Right ventricle myocardium superior (tissue), 1 donor: ENCODE results near the gene CDS2. TPM values are rescaled to one million over a fixed set of nuclear protein-coding genes. Genes with fewer than 3 reads are reported as not detected.
"Not testable (repeated sequence)": the region's sequence is repeated elsewhere in the genome, so short reads cannot be mapped to it uniquely, and the experiment has no call there.

Experiments
- ATAC-seq: fragments of 200-7000 bp; cut with Tn5 transposase; one replicate; pipeline ENCODE4 v1.9.1; 2020; ENCODE audit warnings: mild to moderate bottlenecking; ENCODE audit not compliant: poor library complexity
- DNase-seq: peaks from one replicate; pipeline ENCODE4 v3.0.0-alpha.2; 2020
- intact Hi-C: fragments of 100-400 bp; cut with DNase I; formaldehyde crosslinking; loops from one replicate; pipeline ENCODE4 v1.11.2; 2022
- long read RNA-seq: library from polyadenylated mRNA; unstranded; transcript quantifications from one replicate; pipeline ENCODE4 v2.0.0, GENCODE V29; 2021
- total RNA-seq: library from RNA; stranded (reverse); fragmentation: NEBNext Ultra II Directional; extraction: Animal tissue kit (Norgen Biotek cat#: 25700); gene quantifications from one replicate; pipeline ENCODE4 v1.2.1, GENCODE V29; 2021
- donor health status: DM: no; HTN: yes; CAD: no; lungs with severe emphysema.

CDS2 gene
- total RNA-seq: 61.9 TPM
- long read RNA-seq, full-length matches to known transcripts: 117 of 132 reads
- long read RNA-seq, partial matches to known transcripts: 0 of 132 reads
- long read RNA-seq, other reads (novel, unspliced or antisense): 15 of 132 reads

GRCh38 chr20:5126512-5127203, at the start of gene CDS2:
TSS of gene CDS2 (plus strand) at chr20:5127008. CDS start at chr20:5127093, 85 bp downstream.
- intact Hi-C loops: loop anchor here (1.0 kb wide), 1 partner anchor 66 kb away; no protein-coding TSS in a partner anchor
- ATAC-seq (peak; percentile 96), DNase-seq (peak; percentile 100)

GRCh38 chr20:5077761-5078387, 48.9 kb upstream of the CDS2 start:
- intact Hi-C loops: no loop called here
- DNase-seq: no peak
- ATAC-seq: no peak

GRCh38 chr20:5078399-5078958, 48.3 kb upstream of the CDS2 start:
- ATAC-seq (peak; percentile 83), DNase-seq (peak; percentile 77)
- intact Hi-C loops: no loop called here

- intact Hi-C loops: no loop called here
- peak; percentile 79 for ATAC-seq
- peak; percentile 87 for DNase-seq
Observed at GRCh38 chr20:5080384-5080877, 46.4 kb upstream of the CDS2 start.

GRCh38 chr20:5085380-5085779, 41.4 kb upstream of the CDS2 start:
- ATAC-seq (peak; percentile 36), DNase-seq (peak; percentile 64)
- intact Hi-C loops: no loop called here

GRCh38 chr20:5088688-5089087, 38.1 kb upstream of the CDS2 start:
- intact Hi-C loops: no loop called here
- DNase-seq (no peak), ATAC-seq (no peak)

GRCh38 chr20:5090191-5090590, 36.6 kb upstream of the CDS2 start:
- DNase-seq: no peak
- peak; percentile 73 for ATAC-seq
- intact Hi-C loops: no loop called here

GRCh38 chr20:5091902-5092301, 34.9 kb upstream of the CDS2 start:
- ATAC-seq (no peak), DNase-seq (no peak)
- intact Hi-C loops: no loop called here

- intact Hi-C loops: no loop called here
- no peak for ATAC-seq
- no peak for DNase-seq
Observed at GRCh38 chr20:5092765-5093339, 34.0 kb upstream of the CDS2 start.

- DNase-seq (no peak), ATAC-seq (no peak)
- intact Hi-C loops: no loop called here
Observed at GRCh38 chr20:5095454-5095853, 31.4 kb upstream of the CDS2 start.

- ATAC-seq: no peak
- intact Hi-C loops: no loop called here
- no peak for DNase-seq
Observed at GRCh38 chr20:5095931-5096330, 30.9 kb upstream of the CDS2 start.

- ATAC-seq: no peak
- DNase-seq: no peak
- intact Hi-C loops: no loop called here
Observed at GRCh38 chr20:5096463-5096862, 30.3 kb upstream of the CDS2 start.

GRCh38 chr20:5099009-5099408, 27.8 kb upstream of the CDS2 start:
- DNase-seq, ATAC-seq, intact Hi-C loops: not testable (repeated sequence)

GRCh38 chr20:5099909-5100308, 26.9 kb upstream of the CDS2 start:
- intact Hi-C loops, ATAC-seq, DNase-seq: not testable (repeated sequence)

GRCh38 chr20:5100684-5101347, 26.0 kb upstream of the CDS2 start:
- peak; percentile 84 for DNase-seq
- intact Hi-C loops: no loop called here
- ATAC-seq: peak; percentile 83

- DNase-seq: no peak
- ATAC-seq: no peak
- intact Hi-C loops: no loop called here
Observed at GRCh38 chr20:5104479-5104878, 22.3 kb upstream of the CDS2 start.

- DNase-seq (no peak), ATAC-seq (no peak)
- intact Hi-C loops: no loop called here
Observed at GRCh38 chr20:5109276-5109675, 17.5 kb upstream of the CDS2 start.

- ATAC-seq (no peak), DNase-seq (no peak)
- intact Hi-C loops: no loop called here
Observed at GRCh38 chr20:5113615-5113986, 13.2 kb upstream of the CDS2 start.

GRCh38 chr20:5114403-5114802, 12.4 kb upstream of the CDS2 start:
- no peak for DNase-seq
- ATAC-seq: no peak
- intact Hi-C loops: no loop called here
